Measurements from ENCODE around the gene FBN1. TPM values are rescaled to one million over a fixed set of nuclear protein-coding genes. Genes with fewer than 3 reads are reported as not detected.

Gene FBN1
- total RNA-seq, 1 donor from 2014 or later = 1,183 TPM

- Mint-ChIP-seq H3K27ac (ENCODE audit: unreplicated experiment) (peak overlapping the region; percentile 96), H3K9me3 (ENCODE audit: low read depth) (no peaks in the 10 kb centered on the region), H3K27me3 (ENCODE audit: low read depth) (no peaks in the 10 kb centered on the region), H3K4me3 (ENCODE audit: unreplicated experiment) (no peak overlapping the region), H3K4me1 (ENCODE audit: low read depth) (peaks cover 90% of the 10 kb centered on the region), H3K36me3 (ENCODE audit: low read depth) (peaks cover 61% of the 10 kb centered on the region)
- no peak for DNase-seq (ENCODE audit: low spot score)
- TF ChIP-seq CTCF (IDR thresholded peaks at IDR 0.05) = no peak
Observed at GRCh38 chr15:48418343-48418742, 227.2 kb downstream of the FBN1 start.

GRCh38 chr15:48416301-48416700 is 229.2 kb downstream of the FBN1 start:
- H3K36me3 Mint-ChIP-seq (ENCODE audit: low read depth) = peaks cover 56% of the 10 kb centered on the region
- TF ChIP-seq CTCF (IDR thresholded peaks at IDR 0.05) = no peak
- peak overlapping the region; percentile 96 for H3K27ac Mint-ChIP-seq (ENCODE audit: unreplicated experiment)
- no peaks in the 10 kb centered on the region for H3K9me3 Mint-ChIP-seq (ENCODE audit: low read depth)
- H3K4me3 Mint-ChIP-seq (ENCODE audit: unreplicated experiment) = no peak overlapping the region
- no peaks in the 10 kb centered on the region for H3K27me3 Mint-ChIP-seq (ENCODE audit: low read depth)
- DNase-seq (ENCODE audit: low spot score) = no peak
- peaks cover 97% of the 10 kb centered on the region for H3K4me1 Mint-ChIP-seq (ENCODE audit: low read depth)

GRCh38 chr15:48415036-48415886 is 230.2 kb downstream of the FBN1 start:
- peaks cover 56% of the 10 kb centered on the region for H3K36me3 Mint-ChIP-seq (ENCODE audit: low read depth)

GRCh38 chr15:48414015-48414414 is 231.5 kb downstream of the FBN1 start:
- Mint-ChIP-seq H3K36me3 (ENCODE audit: low read depth) (peaks cover 56% of the 10 kb centered on the region), H3K9me3 (ENCODE audit: low read depth) (no peaks in the 10 kb centered on the region), H3K27me3 (ENCODE audit: low read depth) (no peaks in the 10 kb centered on the region), H3K4me3 (ENCODE audit: unreplicated experiment) (no peak overlapping the region), H3K4me1 (ENCODE audit: low read depth) (peaks cover 96% of the 10 kb centered on the region), H3K27ac (ENCODE audit: unreplicated experiment) (peak overlapping the region; percentile 96)
- no peak for DNase-seq (ENCODE audit: low spot score)
- no peak for TF ChIP-seq CTCF (IDR thresholded peaks at IDR 0.05)

More at GRCh38 chr15:48415036-48415886, 230.2 kb downstream of the FBN1 start:
- peak overlapping the region; percentile 96 for H3K27ac Mint-ChIP-seq (ENCODE audit: unreplicated experiment)
- H3K27me3 Mint-ChIP-seq (ENCODE audit: low read depth) = no peaks in the 10 kb centered on the region
- DNase-seq (ENCODE audit: low spot score) = no peak
- H3K9me3 Mint-ChIP-seq (ENCODE audit: low read depth) = no peaks in the 10 kb centered on the region
- no peak overlapping the region for H3K4me3 Mint-ChIP-seq (ENCODE audit: unreplicated experiment)
- TF ChIP-seq CTCF (IDR thresholded peaks at IDR 0.05) = no peak
- H3K4me1 Mint-ChIP-seq (ENCODE audit: low read depth) = peaks cover 99% of the 10 kb centered on the region

- Mint-ChIP-seq H3K27me3 (ENCODE audit: low read depth) (no peaks in the 10 kb centered on the region), H3K9me3 (ENCODE audit: low read depth) (no peaks in the 10 kb centered on the region), H3K4me3 (ENCODE audit: unreplicated experiment) (peak overlapping the region; percentile 61), H3K4me1 (ENCODE audit: low read depth) (peaks cover 92% of the 10 kb centered on the region), H3K27ac (ENCODE audit: unreplicated experiment) (peak overlapping the region; percentile 96), H3K36me3 (ENCODE audit: low read depth) (peaks cover 50% of the 10 kb centered on the region)
- no peak for TF ChIP-seq CTCF (IDR thresholded peaks at IDR 0.05)
- DNase-seq (ENCODE audit: low spot score) = no peak
Observed at GRCh38 chr15:48413304-48413703, 232.2 kb downstream of the FBN1 start.

Data from chondrocyte (in vitro differentiated cells).